GM11168 (cell line): Measurements from ENCODE around the gene ITM2B.
"Not testable (repeated sequence)": the region's sequence is repeated elsewhere in the genome, so short reads cannot be mapped to it uniquely, and the experiment has no call there.

Experiments
- in situ Hi-C: fragments of 300-500 bp; cut with MboI; formaldehyde crosslinking; loops from one replicate; pipeline ENCODE4 v1.12.0; 2022; ENCODE audit warnings: low sequenced_read_pairs; ENCODE audit not compliant: unreplicated experiment

The ITM2B gene

GRCh38 chr13:48222358-48223301 is 10.4 kb upstream of the ITM2B start:
- in situ Hi-C loops = loop anchor here (10.0 kb wide), 1 partner anchor 98 kb away; no protein-coding TSS in a partner anchor

- in situ Hi-C loops = loop anchor here (10.0 kb wide), 1 partner anchor 100 kb away; no protein-coding TSS in a partner anchor
Measured at GRCh38 chr13:48224701-48225100, 8.3 kb upstream of the ITM2B start.

GRCh38 chr13:48230541-48230940 is 2.5 kb upstream of the ITM2B start:
- in situ Hi-C loops = no loop called here

GRCh38 chr13:48231080-48231479 is 1.9 kb upstream of the ITM2B start:
- in situ Hi-C loops = no loop called here

GRCh38 chr13:48231933-48232332 is 1.1 kb upstream of the ITM2B start:
- in situ Hi-C loops = no loop called here

- in situ Hi-C loops = no loop called here
Measured at GRCh38 chr13:48232420-48233045, 473 bp upstream of the ITM2B start.

GRCh38 chr13:48233889-48234488 is 983 bp downstream of the ITM2B start:
- in situ Hi-C loops = no loop called here

GRCh38 chr13:48234566-48235340 is 1.7 kb downstream of the ITM2B start:
- in situ Hi-C loops = no loop called here

- in situ Hi-C loops = no loop called here
Measured at GRCh38 chr13:48235341-48236135, 2.5 kb downstream of the ITM2B start.

GRCh38 chr13:48236528-48237353 is 3.7 kb downstream of the ITM2B start:
- in situ Hi-C loops = no loop called here

- in situ Hi-C loops = not testable (repeated sequence)
Measured at GRCh38 chr13:48239369-48239768, 6.4 kb downstream of the ITM2B start.

GRCh38 chr13:48241651-48242050 is 8.6 kb downstream of the ITM2B start:
- in situ Hi-C loops = no loop called here

- in situ Hi-C loops = no loop called here
Measured at GRCh38 chr13:48242677-48243076, 9.7 kb downstream of the ITM2B start.

GRCh38 chr13:48244159-48244558 is 11.2 kb downstream of the ITM2B start:
- in situ Hi-C loops = no loop called here

GRCh38 chr13:48246102-48246501 is 13.1 kb downstream of the ITM2B start:
- in situ Hi-C loops = no loop called here

GRCh38 chr13:48249018-48249417 is 16.0 kb downstream of the ITM2B start:
- in situ Hi-C loops = no loop called here

- in situ Hi-C loops = no loop called here
Measured at GRCh38 chr13:48251611-48252081, 18.6 kb downstream of the ITM2B start.

- in situ Hi-C loops = no loop called here
Measured at GRCh38 chr13:48252176-48252575, 19.2 kb downstream of the ITM2B start.
